ENCODE results near the gene INSYN2A.

DNA sequence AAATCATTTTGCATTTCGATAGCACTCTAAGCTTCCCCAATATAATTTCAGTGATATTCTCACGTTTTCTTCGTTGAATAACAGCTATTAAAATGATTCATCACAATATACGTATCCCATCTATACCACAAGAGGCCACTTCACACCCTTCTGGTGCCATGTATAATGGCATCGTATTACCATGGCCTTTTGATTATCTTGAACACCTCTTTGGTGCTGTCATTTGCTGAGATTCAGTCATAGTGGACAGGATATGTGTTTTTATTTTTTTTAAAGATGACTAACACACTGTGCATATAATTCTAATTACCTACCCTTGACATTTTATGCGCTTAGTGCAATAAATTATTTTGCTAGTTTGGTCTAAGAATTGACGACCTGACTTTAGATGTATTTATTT is 6.7 kb upstream of the INSYN2A start:
- TF ChIP-seq, protein P1, sequence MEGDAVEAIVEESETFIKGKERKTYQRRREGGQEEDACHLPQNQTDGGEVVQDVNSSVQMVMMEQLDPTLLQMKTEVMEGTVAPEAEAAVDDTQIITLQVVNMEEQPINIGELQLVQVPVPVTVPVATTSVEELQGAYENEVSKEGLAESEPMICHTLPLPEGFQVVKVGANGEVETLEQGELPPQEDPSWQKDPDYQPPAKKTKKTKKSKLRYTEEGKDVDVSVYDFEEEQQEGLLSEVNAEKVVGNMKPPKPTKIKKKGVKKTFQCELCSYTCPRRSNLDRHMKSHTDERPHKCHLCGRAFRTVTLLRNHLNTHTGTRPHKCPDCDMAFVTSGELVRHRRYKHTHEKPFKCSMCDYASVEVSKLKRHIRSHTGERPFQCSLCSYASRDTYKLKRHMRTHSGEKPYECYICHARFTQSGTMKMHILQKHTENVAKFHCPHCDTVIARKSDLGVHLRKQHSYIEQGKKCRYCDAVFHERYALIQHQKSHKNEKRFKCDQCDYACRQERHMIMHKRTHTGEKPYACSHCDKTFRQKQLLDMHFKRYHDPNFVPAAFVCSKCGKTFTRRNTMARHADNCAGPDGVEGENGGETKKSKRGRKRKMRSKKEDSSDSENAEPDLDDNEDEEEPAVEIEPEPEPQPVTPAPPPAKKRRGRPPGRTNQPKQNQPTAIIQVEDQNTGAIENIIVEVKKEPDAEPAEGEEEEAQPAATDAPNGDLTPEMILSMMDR (CRISPR knock-in tag; IDR thresholded peaks at IDR 0.05) = no peak
- TF ChIP-seq, protein P2, sequence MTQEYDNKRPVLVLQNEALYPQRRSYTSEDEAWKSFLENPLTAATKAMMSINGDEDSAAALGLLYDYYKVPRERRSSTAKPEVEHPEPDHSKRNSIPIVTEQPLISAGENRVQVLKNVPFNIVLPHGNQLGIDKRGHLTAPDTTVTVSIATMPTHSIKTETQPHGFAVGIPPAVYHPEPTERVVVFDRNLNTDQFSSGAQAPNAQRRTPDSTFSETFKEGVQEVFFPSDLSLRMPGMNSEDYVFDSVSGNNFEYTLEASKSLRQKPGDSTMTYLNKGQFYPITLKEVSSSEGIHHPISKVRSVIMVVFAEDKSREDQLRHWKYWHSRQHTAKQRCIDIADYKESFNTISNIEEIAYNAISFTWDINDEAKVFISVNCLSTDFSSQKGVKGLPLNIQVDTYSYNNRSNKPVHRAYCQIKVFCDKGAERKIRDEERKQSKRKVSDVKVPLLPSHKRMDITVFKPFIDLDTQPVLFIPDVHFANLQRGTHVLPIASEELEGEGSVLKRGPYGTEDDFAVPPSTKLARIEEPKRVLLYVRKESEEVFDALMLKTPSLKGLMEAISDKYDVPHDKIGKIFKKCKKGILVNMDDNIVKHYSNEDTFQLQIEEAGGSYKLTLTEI (CRISPR knock-in tag; conservative IDR thresholded peaks at IDR 0.05) = no peak
- TF ChIP-seq ZNF274 (CRISPR knock-in tag; IDR thresholded peaks at IDR 0.05) (no peak), ZNF121 (CRISPR knock-in tag; IDR thresholded peaks at IDR 0.05) (no peak), HNRNPK (IDR thresholded peaks at IDR 0.05; ENCODE audit: low read depth, low read length, poor library complexity, severe bottlenecking) (no peak), ZNF354B (CRISPR knock-in tag; IDR thresholded peaks at IDR 0.05) (no peak)

All from HepG2 (cell line).